Lower lobe of right lung (tissue), 2 donors: ENCODE measurements around the gene PLD5. TPM values are rescaled to one million over a fixed set of nuclear protein-coding genes. Genes with fewer than 3 reads are reported as not detected.

Experiments
- ATAC-seq, 2 donors: fragments of 200-7000 bp; cut with Tn5 transposase; one replicate each; pipeline ENCODE4 v1.9.1; 2020 to 2022; ENCODE audit warnings: mild to moderate bottlenecking in 2 of 2, moderate library complexity in 2 of 2
- DNase-seq: peaks from one replicate; pipeline ENCODE4 v3.0.0-alpha.2; 2020
- H3K27ac ChIP-seq: fragments of 200-600 bp; one replicate; pipeline ENCODE4 v1.8.0; 2022
- H3K27me3 ChIP-seq: fragments of 200-600 bp; one replicate; pipeline ENCODE4 v1.8.0; 2022; ENCODE audit warnings: low read depth
- H3K36me3 ChIP-seq: fragments of 200-600 bp; one replicate; pipeline ENCODE4 v1.8.0; 2022; ENCODE audit warnings: mild to moderate bottlenecking
- H3K4me1 ChIP-seq: fragments of 200-600 bp; one replicate; pipeline ENCODE4 v1.8.0; 2022
- H3K4me3 ChIP-seq: fragments of 200-600 bp; one replicate; pipeline ENCODE4 v1.8.0; 2022; ENCODE audit warnings: mild to moderate bottlenecking
- H3K9me3 ChIP-seq: fragments of 200-600 bp; one replicate; pipeline ENCODE4 v1.8.0; 2022
- intact Hi-C: fragments of 100-400 bp; cut with DNase I; formaldehyde crosslinking; loops from one replicate; pipeline ENCODE4 v1.11.0; 2022
- total RNA-seq: library from RNA; stranded (reverse); fragmentation: NEBNext Ultra II Directional; extraction: Animal tissue kit (Norgen Biotek cat#: 25700); gene quantifications from one replicate; pipeline ENCODE4 v1.2.1, GENCODE V29; 2021
- TF ChIP-seq, protein P1 (sequence below): fragments of 200-600 bp; IDR thresholded peaks from one replicate; pipeline ENCODE4 v1.8.0; 2022; ENCODE audit warnings: antibody characterized with exemption, mild to moderate bottlenecking
- donor health status: DM: no; HTN: yes; CAD: no; lungs with severe emphysema.

Gene PLD5
- total RNA-seq, 1 donor from 2014 or later: 0.21 TPM

DNA sequence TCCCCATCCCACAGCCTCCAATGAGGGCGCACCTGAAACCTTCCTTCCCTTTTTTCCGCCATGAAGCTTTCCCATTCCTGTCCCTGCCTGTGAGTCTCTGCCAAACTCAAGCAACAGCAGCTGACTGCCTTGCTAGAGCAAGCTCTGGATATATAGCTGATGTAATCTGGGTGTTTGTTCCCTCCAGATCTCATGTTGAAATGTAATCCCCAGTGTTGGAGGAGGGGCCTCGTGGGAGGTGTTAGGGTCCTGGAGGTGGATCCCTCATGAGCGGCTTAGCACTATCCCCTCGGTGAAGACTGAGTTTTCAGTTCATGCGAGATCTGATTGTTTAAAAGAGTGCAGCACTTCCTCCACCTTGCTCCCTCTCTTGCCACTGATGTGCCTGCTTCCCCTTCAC lies 321.2 kb downstream of the PLD5 start:
- ATAC-seq (no peak), DNase-seq (no peak)
- TF ChIP-seq, protein P1, sequence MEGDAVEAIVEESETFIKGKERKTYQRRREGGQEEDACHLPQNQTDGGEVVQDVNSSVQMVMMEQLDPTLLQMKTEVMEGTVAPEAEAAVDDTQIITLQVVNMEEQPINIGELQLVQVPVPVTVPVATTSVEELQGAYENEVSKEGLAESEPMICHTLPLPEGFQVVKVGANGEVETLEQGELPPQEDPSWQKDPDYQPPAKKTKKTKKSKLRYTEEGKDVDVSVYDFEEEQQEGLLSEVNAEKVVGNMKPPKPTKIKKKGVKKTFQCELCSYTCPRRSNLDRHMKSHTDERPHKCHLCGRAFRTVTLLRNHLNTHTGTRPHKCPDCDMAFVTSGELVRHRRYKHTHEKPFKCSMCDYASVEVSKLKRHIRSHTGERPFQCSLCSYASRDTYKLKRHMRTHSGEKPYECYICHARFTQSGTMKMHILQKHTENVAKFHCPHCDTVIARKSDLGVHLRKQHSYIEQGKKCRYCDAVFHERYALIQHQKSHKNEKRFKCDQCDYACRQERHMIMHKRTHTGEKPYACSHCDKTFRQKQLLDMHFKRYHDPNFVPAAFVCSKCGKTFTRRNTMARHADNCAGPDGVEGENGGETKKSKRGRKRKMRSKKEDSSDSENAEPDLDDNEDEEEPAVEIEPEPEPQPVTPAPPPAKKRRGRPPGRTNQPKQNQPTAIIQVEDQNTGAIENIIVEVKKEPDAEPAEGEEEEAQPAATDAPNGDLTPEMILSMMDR: no peak
- no peaks in the 10 kb centered on the region for H3K9me3 ChIP-seq
- no peak overlapping the region for H3K4me3 ChIP-seq
- H3K27me3 ChIP-seq: no peaks in the 10 kb centered on the region
- intact Hi-C loops: no loop called here
- H3K36me3 ChIP-seq: no peaks in the 10 kb centered on the region
- H3K4me1 ChIP-seq: no peaks in the 10 kb centered on the region
- H3K27ac ChIP-seq: no peak overlapping the region

DNA sequence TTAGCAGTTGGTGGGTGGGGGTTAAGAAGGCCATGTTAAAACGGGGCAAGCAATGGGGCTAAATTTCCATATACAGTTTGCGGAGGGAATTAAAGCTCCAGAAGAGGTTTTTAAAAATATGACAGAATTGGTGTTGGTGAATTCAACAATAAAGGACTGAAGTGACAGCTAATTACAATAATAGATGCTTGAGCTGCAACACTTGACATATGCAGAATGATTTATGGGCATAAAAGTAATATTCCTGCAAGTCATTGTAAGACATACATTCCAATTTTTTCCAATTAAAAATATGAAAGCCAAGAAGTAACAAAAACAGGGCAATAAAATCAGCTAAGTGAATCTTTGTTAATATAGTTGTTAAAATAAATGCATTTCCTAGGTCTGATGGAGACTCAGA lies 323.4 kb downstream of the PLD5 start:
- H3K9me3 ChIP-seq: no peaks in the 10 kb centered on the region
- H3K27me3 ChIP-seq: no peaks in the 10 kb centered on the region
- TF ChIP-seq, protein P1: no peak
- intact Hi-C loops: no loop called here
- H3K27ac ChIP-seq: no peak overlapping the region
- DNase-seq (no peak), ATAC-seq (no peak)
- H3K4me1 ChIP-seq: no peaks in the 10 kb centered on the region
- no peak overlapping the region for H3K4me3 ChIP-seq
- H3K36me3 ChIP-seq: no peaks in the 10 kb centered on the region

DNA sequence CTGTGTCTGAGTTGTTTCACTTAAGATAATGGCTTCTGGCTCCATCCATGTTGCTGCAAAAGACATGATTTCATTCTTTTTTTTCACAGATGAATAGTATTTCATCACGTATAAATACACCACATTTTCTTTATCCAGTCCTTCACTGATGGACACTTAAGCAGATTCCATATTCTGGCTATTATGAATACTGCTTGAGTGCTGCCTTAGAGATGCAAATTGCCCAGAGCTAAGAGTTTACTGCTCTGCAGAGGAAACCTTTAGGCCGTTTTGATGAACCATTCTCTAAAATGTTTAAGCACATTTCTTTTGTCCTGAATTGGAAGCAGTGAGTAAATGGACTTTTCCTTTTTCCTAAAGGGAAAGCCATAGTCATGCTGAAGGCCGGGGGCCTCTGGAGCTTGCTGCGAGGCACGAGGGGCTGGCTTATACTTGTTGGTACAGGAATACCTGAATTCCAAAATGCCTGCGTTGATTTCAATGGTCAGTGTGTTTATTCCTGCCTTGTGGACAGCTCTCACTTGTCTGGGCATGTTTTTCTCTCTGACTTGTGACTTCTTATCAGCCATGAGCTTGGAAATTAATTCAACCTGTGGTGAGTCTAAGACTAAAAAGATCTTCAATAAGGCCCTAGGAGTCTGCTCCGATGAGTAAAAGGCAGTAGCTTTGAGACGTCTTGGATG lies 324.6 kb downstream of the PLD5 start:
- H3K36me3 ChIP-seq: no peaks in the 10 kb centered on the region
- ATAC-seq (no peak), DNase-seq (no peak)
- no peak overlapping the region for H3K27ac ChIP-seq
- H3K27me3 ChIP-seq: no peaks in the 10 kb centered on the region
- TF ChIP-seq, protein P1: no peak
- H3K9me3 ChIP-seq: no peaks in the 10 kb centered on the region
- H3K4me3 ChIP-seq: no peak overlapping the region
- H3K4me1 ChIP-seq: no peaks in the 10 kb centered on the region
- intact Hi-C loops: no loop called here

DNA sequence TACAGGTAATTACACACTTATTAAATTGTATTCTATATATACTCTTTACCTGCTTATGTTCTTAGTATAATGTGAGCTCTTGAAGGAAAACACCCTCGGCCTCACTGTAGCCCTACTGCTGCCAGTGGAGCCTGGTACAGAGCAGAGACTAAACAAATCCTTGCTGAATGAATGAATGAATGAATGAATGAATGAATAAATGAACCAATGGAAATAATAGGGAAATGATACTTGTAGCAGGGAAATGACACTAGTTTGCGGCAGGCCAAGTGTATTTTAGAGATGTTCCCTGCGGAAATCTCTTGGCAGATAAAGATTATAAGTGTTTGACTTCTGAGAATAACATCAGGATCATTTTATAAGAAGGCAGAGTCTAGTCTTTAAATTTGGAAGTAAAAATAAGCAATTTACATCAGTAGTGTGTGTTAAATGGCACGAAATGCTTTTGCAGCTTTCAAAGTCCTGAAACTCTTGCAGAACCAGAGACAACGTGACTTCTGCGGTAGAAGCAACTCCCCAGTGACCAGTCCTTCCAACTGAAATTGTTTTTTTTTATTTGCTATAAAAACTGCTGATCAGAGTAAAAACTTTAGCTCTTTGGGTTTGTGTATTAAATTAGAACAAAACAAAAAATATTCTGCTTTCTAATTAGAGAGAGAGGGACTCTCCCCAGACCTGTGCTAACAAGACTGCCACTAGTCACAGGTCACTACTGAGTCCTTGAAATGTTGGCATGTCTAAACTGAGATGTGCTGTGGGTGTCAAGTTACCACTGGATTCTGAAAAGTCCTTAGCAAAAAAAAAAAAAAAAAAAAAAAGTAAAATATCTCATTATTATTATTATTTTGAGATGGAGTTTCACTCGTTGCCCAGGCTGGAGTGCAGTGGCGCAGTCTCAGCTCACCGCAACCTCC lies 326.3 kb downstream of the PLD5 start:
- no peak for ATAC-seq
- Histone ChIP-seq H3K9me3 (no peaks in the 10 kb centered on the region), H3K4me1 (no peaks in the 10 kb centered on the region), H3K27me3 (no peaks in the 10 kb centered on the region), H3K27ac (no peak overlapping the region), H3K36me3 (no peaks in the 10 kb centered on the region), H3K4me3 (no peak overlapping the region)
- DNase-seq: no peak
- TF ChIP-seq, protein P1: no peak
- intact Hi-C loops: no loop called here

DNA sequence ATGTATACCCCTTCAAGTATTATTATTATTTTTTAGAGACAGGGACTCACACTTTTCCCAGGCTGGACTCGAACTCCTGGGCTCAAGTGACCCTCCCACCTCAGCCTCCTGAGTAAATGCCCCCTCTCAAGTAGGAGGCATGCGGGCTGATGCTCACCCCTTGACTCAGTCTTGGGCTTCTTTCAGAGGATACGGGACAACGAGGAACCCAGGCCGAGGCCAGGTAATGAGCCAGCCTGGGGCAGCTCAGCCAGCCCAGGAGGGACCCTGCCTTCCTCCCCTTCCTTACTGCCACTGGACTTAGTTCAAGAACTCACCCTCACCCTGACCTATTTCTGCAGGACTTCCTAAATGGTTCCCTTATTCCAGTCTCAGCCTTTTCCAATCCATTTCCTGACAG lies 327.6 kb downstream of the PLD5 start:
- ATAC-seq (peak in 1 of 2 donors; percentile 29), DNase-seq (no peak)
- H3K27me3 ChIP-seq: no peaks in the 10 kb centered on the region
- H3K4me1 ChIP-seq: no peaks in the 10 kb centered on the region
- H3K36me3 ChIP-seq: no peaks in the 10 kb centered on the region
- intact Hi-C loops: no loop called here
- H3K27ac ChIP-seq: no peak overlapping the region
- TF ChIP-seq, protein P1: no peak
- no peaks in the 10 kb centered on the region for H3K9me3 ChIP-seq
- no peak overlapping the region for H3K4me3 ChIP-seq
